Karpas-422 (cell line): ENCODE results near the gene BAZ2B. TPM values are rescaled to one million over a fixed set of nuclear protein-coding genes. Genes with fewer than 3 reads are reported as not detected.

ENCODE experiments used
- DNase-seq: peaks from one replicate; pipeline ENCODE4 v3.0.0-alpha.2; 2015
- H2AFZ ChIP-seq: fragments of 200-600 bp; sonication (generic); 2 replicates; pipeline ENCODE4 v1.6.1; 2014; ENCODE audit warnings: antibody characterized with exemption, low read length, mixed read lengths
- H3K27ac ChIP-seq: fragments of 200-600 bp; sonication (generic); 2 replicates; pipeline ENCODE4 v1.5.1; 2014; ENCODE audit warnings: mild to moderate bottlenecking, low read length, moderate library complexity
- H3K27me3 ChIP-seq: fragments of 200-600 bp; sonication (generic); 2 replicates; pipeline ENCODE4 v1.6.1; 2014; ENCODE audit warnings: low read length, mixed read lengths
- H3K36me3 ChIP-seq: fragments of 200-600 bp; sonication (generic); 2 replicates; pipeline ENCODE4 v1.6.1; 2014; ENCODE audit warnings: low read length, mixed read lengths; ENCODE audit not compliant: insufficient read depth
- H3K4me1 ChIP-seq: fragments of 200-600 bp; sonication (generic); 2 replicates; pipeline ENCODE4 v1.6.1; 2014; ENCODE audit warnings: mild to moderate bottlenecking, low read length, mixed read lengths
- H3K4me2 ChIP-seq: fragments of 200-600 bp; sonication (generic); 2 replicates; pipeline ENCODE4 v1.6.1; 2014; ENCODE audit warnings: low read length, low read depth, mild to moderate bottlenecking; ENCODE audit not compliant: poor library complexity, severe bottlenecking
- H3K4me3 ChIP-seq: fragments of 200-600 bp; sonication (generic); 2 replicates; pipeline ENCODE4 v1.5.1; 2014; ENCODE audit warnings: mild to moderate bottlenecking, antibody characterized with exemption, low read length, mixed read lengths
- H3K79me2 ChIP-seq: fragments of 200-600 bp; sonication (generic); 2 replicates; pipeline ENCODE4 v1.6.1; 2014; ENCODE audit warnings: mild to moderate bottlenecking, low read length, mixed read lengths
- H3K9ac ChIP-seq: fragments of 200-600 bp; sonication (generic); 2 replicates; pipeline ENCODE4 v1.6.0; 2014; ENCODE audit warnings: low read length
- H3K9me2 ChIP-seq: fragments of 200-600 bp; sonication (generic), shearing (Covaris generic); replicated peaks from 2 replicates; pipeline ENCODE4 v1.6.0; 2014; ENCODE audit warnings: mild to moderate bottlenecking, low read length, moderate library complexity; ENCODE audit not compliant: insufficient read depth
- H3K9me3 ChIP-seq: fragments of 300-700, 200-600 bp; sonication (generic); 2 replicates; pipeline ENCODE4 v1.6.1; 2014; ENCODE audit warnings: low read length, mixed read lengths
- H4K20me1 ChIP-seq: fragments of 200-600 bp; sonication (generic); 2 replicates; pipeline ENCODE4 v1.6.1; 2014; ENCODE audit warnings: mild to moderate bottlenecking, antibody characterized with exemption, low read length, low read depth; ENCODE audit not compliant: insufficient read depth
- total RNA-seq: library from RNA; depleted of rRNA; stranded (reverse); fragments of >200 nt; shearing (Covaris generic); gene quantifications from 2 replicates; pipeline ENCODE4 v1.2.3, GENCODE V29; 2014; ENCODE audit warnings: low replicate concordance

BAZ2B gene
- total RNA-seq, 1 experiment from 2014 or later, result 2.2 TPM

DNA sequence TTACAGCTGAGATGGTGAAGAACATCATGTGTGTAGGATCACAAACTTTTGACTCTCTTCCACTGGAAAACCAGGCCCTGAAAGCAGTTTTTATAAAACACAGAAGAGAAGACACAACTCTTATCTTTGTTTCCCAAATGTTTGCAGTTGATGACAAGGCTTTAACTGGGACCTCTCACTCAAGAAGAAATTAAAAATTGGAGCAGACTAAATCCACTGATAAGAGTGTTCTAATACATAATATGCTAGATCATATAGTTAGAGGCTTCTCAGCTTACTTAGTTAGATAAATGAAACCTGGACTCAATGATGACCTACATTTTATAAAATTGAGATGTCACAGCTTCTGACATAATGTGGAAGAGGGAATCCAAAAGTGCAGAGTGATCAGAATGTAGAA is 171.6 kb downstream of the BAZ2B start:
- Histone ChIP-seq H3K36me3 (no peaks in the 10 kb centered on the region), H3K4me1 (no peaks in the 10 kb centered on the region), H3K9me2 (no peaks in the 10 kb centered on the region), H3K79me2 (no peaks in the 10 kb centered on the region), H4K20me1 (no peaks in the 10 kb centered on the region), H3K27ac (no peak overlapping the region), H3K9ac (no peak overlapping the region), H3K4me3 (no peak overlapping the region), H3K9me3 (no peaks in the 10 kb centered on the region), H3K4me2 (no peak overlapping the region), H3K27me3 (no peaks in the 10 kb centered on the region), H2AFZ (no peak overlapping the region)
- DNase-seq, result no peak

GRCh38 chr2:159442159-159442852 is 174.0 kb downstream of the BAZ2B start:
- Histone ChIP-seq H4K20me1 (no peaks in the 10 kb centered on the region), H3K4me2 (no peak overlapping the region), H3K9me2 (no peaks in the 10 kb centered on the region), H3K27me3 (no peaks in the 10 kb centered on the region), H3K79me2 (no peaks in the 10 kb centered on the region), H3K4me3 (no peak overlapping the region), H3K36me3 (no peaks in the 10 kb centered on the region), H2AFZ (no peak overlapping the region), H3K4me1 (no peaks in the 10 kb centered on the region), H3K27ac (no peak overlapping the region), H3K9ac (no peak overlapping the region), H3K9me3 (no peaks in the 10 kb centered on the region)
- DNase-seq, result no peak

DNA sequence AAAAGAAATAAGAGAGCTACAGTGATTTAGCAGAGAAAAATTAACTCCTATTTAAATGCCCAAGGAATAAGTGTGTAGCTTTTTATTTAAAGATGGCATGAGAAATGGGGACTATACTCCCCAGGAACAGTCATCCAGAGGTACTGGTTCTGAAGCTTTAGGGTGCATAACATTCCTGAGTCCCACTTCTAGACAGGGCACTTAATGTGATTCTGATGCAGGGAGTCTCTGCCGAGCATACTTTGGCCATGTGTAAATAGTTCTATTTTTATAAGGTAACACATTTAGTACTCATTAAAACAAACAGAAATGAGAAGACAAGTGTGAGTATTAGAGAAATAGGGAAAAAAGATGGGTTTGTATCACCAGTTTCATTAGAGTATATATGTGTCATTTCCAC is 175.2 kb downstream of the BAZ2B start:
- no peaks in the 10 kb centered on the region for H3K4me1 ChIP-seq
- no peaks in the 10 kb centered on the region for H3K9me3 ChIP-seq
- H2AFZ ChIP-seq, result no peak overlapping the region
- no peaks in the 10 kb centered on the region for H4K20me1 ChIP-seq
- no peaks in the 10 kb centered on the region for H3K27me3 ChIP-seq
- H3K4me3 ChIP-seq, result no peak overlapping the region
- no peak overlapping the region for H3K4me2 ChIP-seq
- no peak overlapping the region for H3K9ac ChIP-seq
- DNase-seq, result no peak
- H3K36me3 ChIP-seq, result no peaks in the 10 kb centered on the region
- H3K79me2 ChIP-seq, result no peaks in the 10 kb centered on the region
- H3K27ac ChIP-seq, result no peak overlapping the region
- H3K9me2 ChIP-seq, result no peaks in the 10 kb centered on the region

DNA sequence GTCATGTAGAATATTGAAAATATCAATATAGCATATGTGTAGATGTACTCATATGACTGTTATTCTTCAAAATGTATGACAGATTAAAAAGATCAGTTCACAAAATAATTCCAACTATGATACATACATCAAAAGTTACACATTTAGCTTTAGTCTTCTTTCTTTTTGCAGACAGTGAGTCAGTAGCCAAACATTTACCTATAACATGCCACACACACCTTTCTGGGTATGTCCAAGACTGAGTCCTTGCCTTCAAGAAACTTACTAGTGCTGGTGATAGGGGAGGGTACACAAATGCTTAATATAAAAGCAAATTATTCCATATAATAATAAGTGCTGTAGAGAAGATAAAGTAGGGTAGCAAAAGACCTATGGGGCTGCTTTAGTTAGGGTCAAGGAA is 176.9 kb downstream of the BAZ2B start:
- DNase-seq, result no peak
- Histone ChIP-seq H3K36me3 (no peaks in the 10 kb centered on the region), H3K27me3 (no peaks in the 10 kb centered on the region), H3K9me3 (no peaks in the 10 kb centered on the region), H3K9ac (no peak overlapping the region), H3K4me1 (no peaks in the 10 kb centered on the region), H2AFZ (no peak overlapping the region), H3K79me2 (no peaks in the 10 kb centered on the region), H3K4me2 (no peak overlapping the region), H3K9me2 (no peaks in the 10 kb centered on the region), H3K27ac (no peak overlapping the region), H3K4me3 (no peak overlapping the region), H4K20me1 (no peaks in the 10 kb centered on the region)

GRCh38 chr2:159438720-159439353 is 177.5 kb downstream of the BAZ2B start:
- Histone ChIP-seq H3K9me2 (no peaks in the 10 kb centered on the region), H3K27me3 (no peaks in the 10 kb centered on the region), H3K9ac (no peak overlapping the region), H3K27ac (no peak overlapping the region), H3K9me3 (no peaks in the 10 kb centered on the region), H3K36me3 (no peaks in the 10 kb centered on the region), H3K4me2 (no peak overlapping the region), H4K20me1 (no peaks in the 10 kb centered on the region), H3K4me1 (no peaks in the 10 kb centered on the region), H3K4me3 (no peak overlapping the region), H3K79me2 (no peaks in the 10 kb centered on the region), H2AFZ (no peak overlapping the region)
- DNase-seq, result no peak

DNA sequence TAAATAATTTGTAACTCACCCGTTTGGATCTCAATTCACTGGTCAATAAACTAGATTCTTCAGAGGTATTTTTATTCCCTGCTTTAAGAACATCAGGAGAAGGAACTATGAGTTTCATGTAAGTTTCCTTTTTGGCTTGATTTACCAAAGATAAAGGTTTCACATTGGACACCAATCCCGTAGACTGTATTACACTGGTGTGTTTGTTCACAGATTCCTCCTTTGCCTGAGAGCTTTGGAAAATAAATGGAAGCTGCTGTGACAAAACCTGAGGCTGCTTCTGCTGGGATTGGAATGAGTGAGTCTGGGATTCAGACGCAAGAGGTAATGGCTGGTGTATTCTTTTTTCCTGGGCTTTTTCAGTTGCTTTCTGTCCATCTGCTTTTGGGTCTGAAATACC is 178.1 kb downstream of the BAZ2B start:
- H3K36me3 ChIP-seq, result no peaks in the 10 kb centered on the region
- no peak overlapping the region for H3K4me2 ChIP-seq
- no peaks in the 10 kb centered on the region for H3K9me3 ChIP-seq
- no peak overlapping the region for H3K27ac ChIP-seq
- no peaks in the 10 kb centered on the region for H3K27me3 ChIP-seq
- H3K4me1 ChIP-seq, result no peaks in the 10 kb centered on the region
- H3K4me3 ChIP-seq, result no peak overlapping the region
- no peaks in the 10 kb centered on the region for H3K79me2 ChIP-seq
- H3K9me2 ChIP-seq, result no peaks in the 10 kb centered on the region
- no peak for DNase-seq
- no peaks in the 10 kb centered on the region for H4K20me1 ChIP-seq
- no peak overlapping the region for H2AFZ ChIP-seq
- H3K9ac ChIP-seq, result no peak overlapping the region

DNA sequence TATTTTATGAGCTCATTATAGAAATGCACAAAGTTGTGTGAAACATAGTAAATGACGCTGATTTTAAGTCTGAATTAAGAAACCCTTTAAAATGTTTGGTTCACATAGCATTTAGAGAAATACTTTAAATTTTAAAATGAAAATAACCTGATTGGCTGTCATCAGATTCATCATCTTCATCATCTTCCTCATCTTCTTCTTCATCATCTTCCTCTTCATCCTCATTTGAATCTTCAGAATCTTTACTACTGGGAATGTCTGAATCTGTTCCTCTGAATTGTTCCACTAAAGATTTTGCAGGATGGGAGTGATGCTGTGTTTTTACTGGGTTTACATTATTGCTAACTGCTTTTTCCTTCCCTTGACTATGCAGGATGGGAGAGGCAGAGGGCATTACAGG is 183.7 kb downstream of the BAZ2B start:
- no peak overlapping the region for H2AFZ ChIP-seq
- no peaks in the 10 kb centered on the region for H4K20me1 ChIP-seq
- H3K9me3 ChIP-seq, result no peaks in the 10 kb centered on the region
- H3K36me3 ChIP-seq, result no peaks in the 10 kb centered on the region
- no peak overlapping the region for H3K27ac ChIP-seq
- no peaks in the 10 kb centered on the region for H3K79me2 ChIP-seq
- H3K4me3 ChIP-seq, result no peak overlapping the region
- no peak for DNase-seq
- H3K4me1 ChIP-seq, result no peaks in the 10 kb centered on the region
- H3K27me3 ChIP-seq, result no peaks in the 10 kb centered on the region
- no peak overlapping the region for H3K9ac ChIP-seq
- no peaks in the 10 kb centered on the region for H3K9me2 ChIP-seq
- no peak overlapping the region for H3K4me2 ChIP-seq

GRCh38 chr2:159427048-159427447 is 189.3 kb downstream of the BAZ2B start:
- no peaks in the 10 kb centered on the region for H4K20me1 ChIP-seq
- H3K36me3 ChIP-seq, result no peaks in the 10 kb centered on the region
- H3K4me2 ChIP-seq, result no peak overlapping the region
- no peak overlapping the region for H3K4me3 ChIP-seq
- no peak overlapping the region for H3K27ac ChIP-seq
- no peaks in the 10 kb centered on the region for H3K27me3 ChIP-seq
- no peaks in the 10 kb centered on the region for H3K9me3 ChIP-seq
- no peaks in the 10 kb centered on the region for H3K79me2 ChIP-seq
- no peaks in the 10 kb centered on the region for H3K4me1 ChIP-seq
- no peak overlapping the region for H3K9ac ChIP-seq
- no peak for DNase-seq
- no peak overlapping the region for H2AFZ ChIP-seq
- no peaks in the 10 kb centered on the region for H3K9me2 ChIP-seq
